SK-N-SH (cell line): ENCODE measurements around the gene PIP5K1B. TPM values are rescaled to one million over a fixed set of nuclear protein-coding genes. Genes with fewer than 3 reads are reported as not detected.

Experiments
- CTCF ChIA-PET: fragments of 300-600, 350-600 bp; formaldehyde crosslinking; extraction: SDS; loops from one replicate; lab custom pipeline; 2021; lab: Yijun Ruan, JAX
- POLR2A ChIA-PET: fragments of 350-600 bp; sonication (Branson Sonifier 250); formaldehyde crosslinking; extraction: SDS; loops from one replicate; lab custom pipeline; 2020; ENCODE audit warnings: antibody characterized with exemption, inconsistent platforms; lab: Yijun Ruan, JAX
- DNase-seq: peaks from one replicate; pipeline ENCODE4 v3.0.0; 2012
- H2AFZ ChIP-seq: fragments of 200-600 bp; sonication (generic); 2 replicates; pipeline ENCODE4 v1.8.1; 2016; ENCODE audit warnings: antibody characterized with exemption, mild to moderate bottlenecking, low read depth
- H3F3A ChIP-seq: fragments of 200-600 bp; sonication (generic); replicated peaks from 2 replicates; pipeline ENCODE3; 2016; ENCODE audit warnings: antibody characterized with exemption, mild to moderate bottlenecking; ENCODE audit not compliant: insufficient read depth
- H3K27ac ChIP-seq, 2 experiments: fragments of 200-500 bp in 1 of 2; fragments of 200-600 bp in 1 of 2; sonication (Bioruptor generic) in 1 of 2; sonication (generic), shearing (Covaris generic) in 1 of 2; 2 replicates each; pipeline versions ENCODE4 v1.5.1 to v1.6.1; 2014 to 2016; ENCODE audit warnings: low read depth in 2 of 2, inconsistent platforms in 1 of 2, low read length in 1 of 2, mild to moderate bottlenecking in 1 of 2, mixed read lengths in 1 of 2
- H3K27me3 ChIP-seq: fragments of 200-600 bp; sonication (generic), shearing (Covaris generic); 2 replicates; pipeline ENCODE4 v1.6.1; 2016; ENCODE audit warnings: mixed run types; ENCODE audit not compliant: insufficient read depth
- H3K36me3 ChIP-seq, 2 experiments: fragments of 200-500 bp in 1 of 2; fragments of 200-600 bp in 1 of 2; sonication (Bioruptor generic) in 1 of 2; sonication (generic) in 1 of 2; replicated peaks in 1 of 2; 2 replicates each; pipeline versions ENCODE3 to v1.5.1; 2014 to 2016; ENCODE audit warnings: low read length in 1 of 2, mild to moderate bottlenecking in 1 of 2; ENCODE audit not compliant: insufficient read depth in 2 of 2, control insufficient read depth in 1 of 2
- H3K4me1 ChIP-seq, 2 experiments: fragments of 200-500 bp in 1 of 2; fragments of 200-600 bp in 1 of 2; sonication (Bioruptor generic) in 1 of 2; sonication (generic), shearing (Covaris generic) in 1 of 2; 2 replicates each; pipeline versions ENCODE4 v1.5.1 to v1.6.1; 2014 to 2016; ENCODE audit warnings: low read depth in 1 of 2, low read length in 1 of 2, mixed run types in 1 of 2; ENCODE audit not compliant: insufficient read depth in 2 of 2, control insufficient read depth in 1 of 2
- H3K4me2 ChIP-seq: fragments of 200-600 bp; sonication (generic), shearing (Covaris generic); 2 replicates; pipeline ENCODE4 v1.6.1; 2017; ENCODE audit warnings: mixed run types
- H3K4me3 ChIP-seq, 2 experiments: fragments of 200-500 bp in 1 of 2; fragments of 200-600 bp in 1 of 2; sonication (Bioruptor generic) in 1 of 2; sonication (generic), shearing (Covaris generic) in 1 of 2; 2 replicates each; pipeline versions ENCODE4 v1.5.1 to v1.8.1; 2014 to 2016; ENCODE audit warnings: low read depth in 2 of 2, inconsistent platforms in 1 of 2, low read length in 1 of 2, mild to moderate bottlenecking in 1 of 2, mixed read lengths in 1 of 2, moderate library complexity in 1 of 2
- H3K79me2 ChIP-seq: fragments of 200-600 bp; sonication (generic); 2 replicates; pipeline ENCODE4 v1.8.1; 2017; ENCODE audit warnings: mild to moderate bottlenecking; ENCODE audit not compliant: insufficient read depth
- H3K9ac ChIP-seq: fragments of 200-600 bp; sonication (generic); 2 replicates; pipeline ENCODE4 v1.6.1; 2017; ENCODE audit warnings: mixed run types
- H3K9me2 ChIP-seq: fragments of 200-600 bp; sonication (generic); 2 replicates; pipeline ENCODE4 v1.6.1; 2017; ENCODE audit warnings: mixed run types
- H3K9me3 ChIP-seq: fragments of 200-600 bp; sonication (generic); 2 replicates; pipeline ENCODE4 v1.6.1; 2017; ENCODE audit warnings: mixed run types, mild to moderate bottlenecking, moderate library complexity
- H4K20me1 ChIP-seq: fragments of 200-600 bp; sonication (generic); 2 replicates; pipeline ENCODE4 v1.6.1; 2017; ENCODE audit warnings: mild to moderate bottlenecking, mixed run types; ENCODE audit not compliant: insufficient read depth
- EP300 ChIP-seq, 2 experiments: IDR thresholded peaks; 2 replicates each; pipeline versions ENCODE4 v1.4.0 to v1.6.1; 2012; ENCODE audit warnings: borderline replicate concordance in 1 of 2, low read depth in 1 of 2, low read length in 1 of 2
- FOSL2 ChIP-seq: IDR thresholded peaks from 2 replicates; pipeline ENCODE4 v1.4.0; 2012; ENCODE audit warnings: low read depth, mild to moderate bottlenecking, moderate library complexity, borderline replicate concordance
- FOXM1 ChIP-seq: IDR thresholded peaks from 2 replicates; pipeline ENCODE4 v1.4.0; 2012; ENCODE audit warnings: low read depth, mild to moderate bottlenecking
- GABPA ChIP-seq: IDR thresholded peaks from 2 replicates; pipeline ENCODE4 v1.4.0; 2012; ENCODE audit warnings: low read depth, mild to moderate bottlenecking
- GATA2 ChIP-seq: sonication (generic); formaldehyde crosslinking; IDR thresholded peaks from 2 replicates; pipeline ENCODE4 v1.5.0; 2020; ENCODE audit warnings: mild to moderate bottlenecking, missing genetic modification reagents
- MEF2A ChIP-seq: IDR thresholded peaks from 2 replicates; pipeline ENCODE4 v1.4.0; 2012; ENCODE audit warnings: low read depth, borderline replicate concordance
- MXI1 ChIP-seq: IDR thresholded peaks from 2 replicates; pipeline ENCODE4 v1.6.1; 2012; ENCODE audit warnings: mild to moderate bottlenecking, low read depth, low read length, improper control_type of control experiment
- NFIC ChIP-seq: IDR thresholded peaks from 2 replicates; pipeline ENCODE4 v1.4.0; 2012; ENCODE audit warnings: borderline replicate concordance
- RFX5 ChIP-seq: IDR thresholded peaks from 2 replicates; pipeline ENCODE4 v1.6.1; 2012; ENCODE audit warnings: mild to moderate bottlenecking, improper control_type of control experiment, low read length
- SMC3 ChIP-seq: IDR thresholded peaks from 2 replicates; pipeline ENCODE4 v1.6.1; 2012; ENCODE audit warnings: low read depth, low read length, improper control_type of control experiment
- TAF1 ChIP-seq: IDR thresholded peaks from 2 replicates; pipeline ENCODE4 v1.6.1; 2012; ENCODE audit warnings: low read depth, mild to moderate bottlenecking, low read length, moderate library complexity, borderline replicate concordance
- TCF12 ChIP-seq: IDR thresholded peaks from 2 replicates; pipeline ENCODE4 v1.4.0; 2012
- WGBS: methylation state at CpG from one replicate; pipeline ENCODE4 v1.1.6; 2017; ENCODE audit warnings: low lambda C conversion rate; 5-methylcytosine and 5-hydroxymethylcytosine counted together
- polyA plus RNA-seq, 3 experiments: library from polyadenylated mRNA; depleted of rRNA; stranded (reverse); fragments of >200 nt; gene quantifications; 2 replicates each; pipeline ENCODE4 v1.2.3, GENCODE V29; 2012
- TF ChIP-seq, protein P1 (sequence below): IDR thresholded peaks from 2 replicates; pipeline ENCODE4 v1.6.1; 2012; ENCODE audit warnings: mild to moderate bottlenecking, low read depth, low read length, moderate library complexity
- TF ChIP-seq, protein P2 (sequence below): fragments of 150-350 bp; IDR thresholded peaks from 2 replicates; pipeline ENCODE4 v1.6.1; 2016; ENCODE audit warnings: mild to moderate bottlenecking, low read depth, low read length
- TF ChIP-seq, protein P3 (sequence below): fragments of 200-600 bp; sonication (generic); IDR thresholded peaks from 2 replicates; pipeline ENCODE4 v1.6.1; 2017; ENCODE audit warnings: antibody characterized with exemption, mild to moderate bottlenecking, moderate library complexity

The PIP5K1B gene
- polyA plus RNA-seq, 1 of the 3 experiments (the other 2 are of a cell fraction): not detected

DNA sequence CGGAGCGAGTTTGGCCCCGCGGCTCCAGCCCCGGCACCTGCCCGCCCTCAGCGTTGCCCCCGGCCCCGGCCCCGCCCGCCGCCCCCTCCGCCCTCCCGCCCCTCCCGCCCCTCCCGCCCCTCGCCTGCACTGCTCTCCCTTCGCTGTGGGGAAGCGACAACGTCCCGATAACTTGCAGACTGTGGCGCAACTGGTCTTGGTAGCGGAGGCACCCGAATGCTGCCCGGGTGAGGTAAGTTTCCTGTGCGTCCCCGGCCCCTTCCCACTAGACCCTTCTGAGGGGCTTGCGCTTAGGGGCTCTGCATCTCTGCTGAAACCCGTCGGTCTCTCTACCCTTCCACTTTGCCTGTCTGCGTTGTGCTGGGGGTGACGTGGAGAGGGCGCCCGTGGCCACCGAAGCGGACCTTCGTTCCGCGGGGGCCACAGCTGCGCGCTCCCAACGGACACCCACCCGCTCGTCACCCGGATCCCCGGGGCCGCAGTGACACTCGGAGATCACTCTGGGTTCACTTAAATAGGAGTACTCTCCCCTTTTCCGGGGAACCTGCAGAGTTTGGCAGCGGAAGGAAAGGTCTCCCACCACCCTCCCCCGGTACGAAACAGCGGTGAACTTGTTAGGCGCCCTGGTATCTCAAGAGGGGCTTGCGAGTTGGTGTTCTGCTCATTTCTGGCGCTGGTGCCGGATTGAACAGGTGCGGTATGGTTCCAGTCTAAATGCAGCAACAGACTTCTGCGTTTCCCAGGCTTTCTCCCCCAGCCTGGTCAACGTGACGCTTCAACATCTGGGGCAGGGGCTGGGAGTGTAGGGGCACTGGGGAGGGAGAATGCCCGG, 707 bp downstream of the PIP5K1B start (continued):
- no peak for TF ChIP-seq EP300 (IDR thresholded peaks at IDR 0.05; ENCODE audit: borderline replicate concordance in 1 of 2, low read depth in 1 of 2, low read length in 1 of 2)
- no peak for TF ChIP-seq GABPA
- no peak for TF ChIP-seq GATA2 (CRISPR knock-in tag)

DNA sequence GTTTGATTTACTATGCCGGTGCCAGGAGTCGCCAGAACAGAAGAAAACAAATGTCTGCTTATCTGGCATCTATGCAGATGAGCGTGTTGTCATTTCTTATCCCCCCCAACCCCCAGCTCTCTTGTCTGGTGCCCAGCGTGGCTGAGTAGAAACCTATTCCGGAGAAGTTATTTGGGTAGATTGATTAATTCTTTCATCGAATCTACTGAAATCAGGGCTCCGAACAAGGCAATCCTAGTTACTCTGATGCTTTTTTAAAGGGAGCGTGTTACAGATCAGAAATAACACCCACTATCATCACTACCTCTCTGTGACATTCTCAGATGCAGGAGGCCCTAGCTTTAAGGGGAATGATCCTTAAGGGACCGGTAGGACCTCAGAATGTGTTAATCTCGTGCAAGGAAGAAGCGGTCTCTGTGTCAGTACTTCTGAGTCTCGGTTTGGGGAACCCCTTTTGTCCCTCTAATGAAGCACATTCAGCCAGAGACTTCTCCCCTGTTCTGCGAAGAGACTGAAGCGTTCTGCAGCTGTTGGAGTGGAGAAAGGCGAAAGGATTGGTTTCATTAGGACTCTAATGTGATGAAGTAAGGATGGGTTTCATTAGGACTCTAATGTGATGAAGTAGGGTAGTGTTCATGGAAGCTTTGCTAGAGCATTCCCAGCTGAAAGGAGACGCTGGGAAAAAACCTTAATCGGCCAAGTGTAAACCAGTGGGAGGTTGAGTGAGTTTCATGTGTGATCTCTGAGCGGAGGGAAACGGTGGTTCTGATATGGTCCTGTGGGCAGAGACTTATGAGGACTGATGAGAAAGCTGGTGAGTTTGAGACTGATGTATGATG, 1.5 kb downstream of the PIP5K1B start:
- Histone ChIP-seq H3K4me3 (no peak overlapping the region), H3K79me2 (no peaks in the 10 kb centered on the region)
- DNase-seq: no peak
- TF ChIP-seq, protein P1, sequence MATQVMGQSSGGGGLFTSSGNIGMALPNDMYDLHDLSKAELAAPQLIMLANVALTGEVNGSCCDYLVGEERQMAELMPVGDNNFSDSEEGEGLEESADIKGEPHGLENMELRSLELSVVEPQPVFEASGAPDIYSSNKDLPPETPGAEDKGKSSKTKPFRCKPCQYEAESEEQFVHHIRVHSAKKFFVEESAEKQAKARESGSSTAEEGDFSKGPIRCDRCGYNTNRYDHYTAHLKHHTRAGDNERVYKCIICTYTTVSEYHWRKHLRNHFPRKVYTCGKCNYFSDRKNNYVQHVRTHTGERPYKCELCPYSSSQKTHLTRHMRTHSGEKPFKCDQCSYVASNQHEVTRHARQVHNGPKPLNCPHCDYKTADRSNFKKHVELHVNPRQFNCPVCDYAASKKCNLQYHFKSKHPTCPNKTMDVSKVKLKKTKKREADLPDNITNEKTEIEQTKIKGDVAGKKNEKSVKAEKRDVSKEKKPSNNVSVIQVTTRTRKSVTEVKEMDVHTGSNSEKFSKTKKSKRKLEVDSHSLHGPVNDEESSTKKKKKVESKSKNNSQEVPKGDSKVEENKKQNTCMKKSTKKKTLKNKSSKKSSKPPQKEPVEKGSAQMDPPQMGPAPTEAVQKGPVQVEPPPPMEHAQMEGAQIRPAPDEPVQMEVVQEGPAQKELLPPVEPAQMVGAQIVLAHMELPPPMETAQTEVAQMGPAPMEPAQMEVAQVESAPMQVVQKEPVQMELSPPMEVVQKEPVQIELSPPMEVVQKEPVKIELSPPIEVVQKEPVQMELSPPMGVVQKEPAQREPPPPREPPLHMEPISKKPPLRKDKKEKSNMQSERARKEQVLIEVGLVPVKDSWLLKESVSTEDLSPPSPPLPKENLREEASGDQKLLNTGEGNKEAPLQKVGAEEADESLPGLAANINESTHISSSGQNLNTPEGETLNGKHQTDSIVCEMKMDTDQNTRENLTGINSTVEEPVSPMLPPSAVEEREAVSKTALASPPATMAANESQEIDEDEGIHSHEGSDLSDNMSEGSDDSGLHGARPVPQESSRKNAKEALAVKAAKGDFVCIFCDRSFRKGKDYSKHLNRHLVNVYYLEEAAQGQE: no peak
- TF ChIP-seq RFX5 (no peak), FOSL2 (no peak)
- TF ChIP-seq, all 33 proteins: peak for 0
- Histone ChIP-seq H3K9me3 (no peaks in the 10 kb centered on the region), H3K27me3 (peaks cover 40% of the 10 kb centered on the region), H3K4me1 (no peaks in the 10 kb centered on the region), H3F3A (no peaks in the 10 kb centered on the region), H4K20me1 (no peaks in the 10 kb centered on the region), H3K27ac (no peak overlapping the region), H2AFZ (no peak overlapping the region), H3K9ac (no peak overlapping the region), H3K4me2 (no peak overlapping the region), H3K9me2 (no peaks in the 10 kb centered on the region), H3K36me3 (no peaks in the 10 kb centered on the region)
- CTCF ChIA-PET: no interaction called here
- POLR2A ChIA-PET: no interaction called here
- 2% methylated on average over 19 of the region's 19 CpGs for WGBS

DNA sequence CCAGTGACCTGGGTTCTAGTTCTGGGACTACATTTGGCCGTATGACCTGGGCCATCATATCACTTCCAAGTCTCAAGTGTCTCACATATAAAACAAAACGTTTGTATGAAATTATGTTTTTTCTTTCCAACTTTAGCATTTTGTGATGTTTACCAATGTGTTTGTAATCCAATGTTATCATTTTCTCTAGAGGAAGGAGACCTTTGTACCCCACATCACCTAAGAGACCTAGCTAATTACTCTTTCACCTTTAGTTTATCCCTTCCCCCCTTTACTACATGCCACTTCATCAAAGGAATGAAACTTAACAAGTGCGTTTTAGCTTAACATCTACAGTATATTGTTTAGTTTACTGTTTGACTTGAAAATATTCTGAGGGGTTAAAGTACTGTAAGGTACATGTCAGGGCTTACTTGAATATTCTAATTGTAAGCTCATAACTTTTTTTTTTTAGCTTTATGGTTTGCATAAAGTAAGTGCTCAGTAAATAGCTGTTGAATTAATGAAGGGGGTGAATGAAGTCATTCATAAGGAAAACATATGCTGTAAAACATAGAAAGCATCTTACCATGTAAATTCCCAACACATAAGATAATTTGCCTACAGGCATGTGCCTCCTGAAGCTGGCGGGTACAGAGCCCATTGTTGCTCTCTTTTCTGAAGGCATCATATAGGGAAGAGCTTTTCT, 2.9 kb downstream of the PIP5K1B start:
- Histone ChIP-seq H3K9ac (no peak overlapping the region), H3K4me2 (no peak overlapping the region), H4K20me1 (no peaks in the 10 kb centered on the region), H3K9me2 (no peaks in the 10 kb centered on the region), H3K27ac (no peak overlapping the region), H3K4me3 (no peak overlapping the region), H3K79me2 (no peaks in the 10 kb centered on the region), H3K36me3 (no peaks in the 10 kb centered on the region), H3K27me3 (peaks cover 43% of the 10 kb centered on the region), H3K9me3 (no peaks in the 10 kb centered on the region), H3K4me1 (no peaks in the 10 kb centered on the region), H3F3A (no peaks in the 10 kb centered on the region), H2AFZ (no peak overlapping the region)
- 4% methylated on average over 4 of the region's 4 CpGs for WGBS
- CTCF ChIA-PET: no interaction called here
- DNase-seq: no peak
- POLR2A ChIA-PET: no interaction called here
- TF ChIP-seq, protein P2, sequence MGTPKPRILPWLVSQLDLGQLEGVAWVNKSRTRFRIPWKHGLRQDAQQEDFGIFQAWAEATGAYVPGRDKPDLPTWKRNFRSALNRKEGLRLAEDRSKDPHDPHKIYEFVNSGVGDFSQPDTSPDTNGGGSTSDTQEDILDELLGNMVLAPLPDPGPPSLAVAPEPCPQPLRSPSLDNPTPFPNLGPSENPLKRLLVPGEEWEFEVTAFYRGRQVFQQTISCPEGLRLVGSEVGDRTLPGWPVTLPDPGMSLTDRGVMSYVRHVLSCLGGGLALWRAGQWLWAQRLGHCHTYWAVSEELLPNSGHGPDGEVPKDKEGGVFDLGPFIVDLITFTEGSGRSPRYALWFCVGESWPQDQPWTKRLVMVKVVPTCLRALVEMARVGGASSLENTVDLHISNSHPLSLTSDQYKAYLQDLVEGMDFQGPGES: no peak
- TF ChIP-seq, protein P3, sequence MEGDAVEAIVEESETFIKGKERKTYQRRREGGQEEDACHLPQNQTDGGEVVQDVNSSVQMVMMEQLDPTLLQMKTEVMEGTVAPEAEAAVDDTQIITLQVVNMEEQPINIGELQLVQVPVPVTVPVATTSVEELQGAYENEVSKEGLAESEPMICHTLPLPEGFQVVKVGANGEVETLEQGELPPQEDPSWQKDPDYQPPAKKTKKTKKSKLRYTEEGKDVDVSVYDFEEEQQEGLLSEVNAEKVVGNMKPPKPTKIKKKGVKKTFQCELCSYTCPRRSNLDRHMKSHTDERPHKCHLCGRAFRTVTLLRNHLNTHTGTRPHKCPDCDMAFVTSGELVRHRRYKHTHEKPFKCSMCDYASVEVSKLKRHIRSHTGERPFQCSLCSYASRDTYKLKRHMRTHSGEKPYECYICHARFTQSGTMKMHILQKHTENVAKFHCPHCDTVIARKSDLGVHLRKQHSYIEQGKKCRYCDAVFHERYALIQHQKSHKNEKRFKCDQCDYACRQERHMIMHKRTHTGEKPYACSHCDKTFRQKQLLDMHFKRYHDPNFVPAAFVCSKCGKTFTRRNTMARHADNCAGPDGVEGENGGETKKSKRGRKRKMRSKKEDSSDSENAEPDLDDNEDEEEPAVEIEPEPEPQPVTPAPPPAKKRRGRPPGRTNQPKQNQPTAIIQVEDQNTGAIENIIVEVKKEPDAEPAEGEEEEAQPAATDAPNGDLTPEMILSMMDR: no peak
- no peak for TF ChIP-seq TAF1
- TF ChIP-seq FOXM1: no peak
- TF ChIP-seq MEF2A: no peak
- no peak for TF ChIP-seq MXI1
- TF ChIP-seq TCF12: no peak
- TF ChIP-seq SMC3: no peak
- TF ChIP-seq EP300 (IDR thresholded peaks at IDR 0.05; ENCODE audit: borderline replicate concordance in 1 of 2, low read depth in 1 of 2, low read length in 1 of 2): no peak
- no peak for TF ChIP-seq NFIC
